DND-41 (cell line): Measurements from ENCODE around the gene FBXW7.

ENCODE experiments used
- ATAC-seq: fragments of 200-7000 bp; cut with Tn5 transposase; 3 replicates; pipeline ENCODE4 v1.9.1; 2021; ENCODE audit warnings: low read depth; ENCODE audit not compliant: insufficient read depth
- DNase-seq: peaks from one replicate; pipeline ENCODE4 v3.0.0-alpha.2; 2020
- H2AFZ ChIP-seq: 2 replicates; pipeline ENCODE4 v1.6.0; 2012; ENCODE audit warnings: low read depth, low read length
- H3K27ac ChIP-seq: 2 replicates; pipeline ENCODE4 v1.5.1; 2012; ENCODE audit warnings: low read length, inconsistent platforms
- H3K27me3 ChIP-seq: fragments of 200-600 bp; sonication (generic); 2 replicates; pipeline ENCODE4 v1.6.0; 2012; ENCODE audit warnings: low read length, mild to moderate bottlenecking, inconsistent platforms; ENCODE audit not compliant: insufficient read depth, poor library complexity
- H3K36me3 ChIP-seq: 2 replicates; pipeline ENCODE4 v1.5.1; 2012; ENCODE audit warnings: low read length, inconsistent platforms; ENCODE audit not compliant: insufficient read depth
- H3K4me1 ChIP-seq: 2 replicates; pipeline ENCODE4 v1.5.1; 2012; ENCODE audit warnings: mild to moderate bottlenecking, low read length; ENCODE audit not compliant: insufficient read depth
- H3K4me2 ChIP-seq: 2 replicates; pipeline ENCODE4 v1.6.0; 2012; ENCODE audit warnings: mild to moderate bottlenecking, moderate library complexity, low read length, inconsistent platforms; ENCODE audit not compliant: insufficient read depth
- H3K4me3 ChIP-seq, 2 experiments: fragments of 200-600 bp in 1 of 2; shearing (Covaris generic) in 1 of 2; 2 replicates each; pipeline ENCODE4 v1.5.1; 2012 to 2016; ENCODE audit warnings: inconsistent platforms in 2 of 2, low read length in 2 of 2, mild to moderate bottlenecking in 2 of 2, low read depth in 1 of 2, moderate library complexity in 1 of 2
- H3K79me2 ChIP-seq: 2 replicates; pipeline ENCODE4 v1.6.0; 2012; ENCODE audit warnings: low read length, inconsistent platforms; ENCODE audit not compliant: insufficient read depth
- H3K9ac ChIP-seq: 2 replicates; pipeline ENCODE4 v1.6.0; 2012; ENCODE audit warnings: low read depth, mild to moderate bottlenecking, inconsistent platforms, low read length, moderate library complexity
- H3K9me3 ChIP-seq: 2 replicates; pipeline ENCODE4 v1.5.1; 2012; ENCODE audit warnings: low read length, moderate library complexity, mild to moderate bottlenecking, inconsistent platforms; ENCODE audit not compliant: insufficient read depth, severe bottlenecking
- H4K20me1 ChIP-seq: 2 replicates; pipeline ENCODE4 v1.6.0; 2012; ENCODE audit warnings: low read length; ENCODE audit not compliant: insufficient read depth
- EZH2 ChIP-seq: IDR thresholded peaks from 3 replicates; pipeline ENCODE4 v1.6.1; 2012; ENCODE audit warnings: borderline replicate concordance, low read depth, mild to moderate bottlenecking, moderate library complexity, low read length, inconsistent platforms; ENCODE audit not compliant: severe bottlenecking
- TF ChIP-seq, protein P1 (sequence below): IDR thresholded peaks from 2 replicates; pipeline ENCODE4 v1.5.1; 2012; ENCODE audit warnings: borderline replicate concordance, low read length, moderate library complexity, mild to moderate bottlenecking; ENCODE audit not compliant: poor library complexity, severe bottlenecking; ENCODE audit errors: extremely low read depth

Gene FBXW7

DNA sequence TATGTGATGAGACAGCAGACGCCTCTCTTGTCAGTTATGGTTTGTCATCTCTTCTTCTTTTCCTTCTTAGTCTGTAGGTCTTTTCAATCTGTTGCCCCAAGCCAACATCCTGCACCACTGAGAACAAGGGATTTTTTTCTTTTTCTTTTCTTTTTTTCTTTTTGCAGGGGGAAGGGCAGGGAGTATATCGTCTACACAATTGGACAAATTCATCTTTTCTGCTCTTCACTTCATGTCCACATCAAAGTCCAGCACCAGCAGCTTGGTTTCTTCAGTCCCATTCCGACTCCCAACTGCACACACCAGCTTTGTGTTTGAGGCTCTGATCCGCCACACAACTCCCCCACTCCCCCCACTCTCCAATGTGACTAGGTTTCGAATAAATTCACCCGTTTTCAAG lies 213.2 kb downstream of the FBXW7 start:
- DNase-seq (no peak), ATAC-seq (no peak)
- Histone ChIP-seq H3K9me3 (no peaks in the 10 kb centered on the region), H2AFZ (no peak overlapping the region), H3K79me2 (no peaks in the 10 kb centered on the region), H3K4me2 (no peak overlapping the region), H3K9ac (no peak overlapping the region), H3K4me1 (no peaks in the 10 kb centered on the region), H3K27me3 (no peaks in the 10 kb centered on the region), H3K4me3 (no peak overlapping the region), H4K20me1 (no peaks in the 10 kb centered on the region), H3K36me3 (peaks cover 58% of the 10 kb centered on the region), H3K27ac (no peak overlapping the region)
- no peak for TF ChIP-seq EZH2
- TF ChIP-seq, protein P1, sequence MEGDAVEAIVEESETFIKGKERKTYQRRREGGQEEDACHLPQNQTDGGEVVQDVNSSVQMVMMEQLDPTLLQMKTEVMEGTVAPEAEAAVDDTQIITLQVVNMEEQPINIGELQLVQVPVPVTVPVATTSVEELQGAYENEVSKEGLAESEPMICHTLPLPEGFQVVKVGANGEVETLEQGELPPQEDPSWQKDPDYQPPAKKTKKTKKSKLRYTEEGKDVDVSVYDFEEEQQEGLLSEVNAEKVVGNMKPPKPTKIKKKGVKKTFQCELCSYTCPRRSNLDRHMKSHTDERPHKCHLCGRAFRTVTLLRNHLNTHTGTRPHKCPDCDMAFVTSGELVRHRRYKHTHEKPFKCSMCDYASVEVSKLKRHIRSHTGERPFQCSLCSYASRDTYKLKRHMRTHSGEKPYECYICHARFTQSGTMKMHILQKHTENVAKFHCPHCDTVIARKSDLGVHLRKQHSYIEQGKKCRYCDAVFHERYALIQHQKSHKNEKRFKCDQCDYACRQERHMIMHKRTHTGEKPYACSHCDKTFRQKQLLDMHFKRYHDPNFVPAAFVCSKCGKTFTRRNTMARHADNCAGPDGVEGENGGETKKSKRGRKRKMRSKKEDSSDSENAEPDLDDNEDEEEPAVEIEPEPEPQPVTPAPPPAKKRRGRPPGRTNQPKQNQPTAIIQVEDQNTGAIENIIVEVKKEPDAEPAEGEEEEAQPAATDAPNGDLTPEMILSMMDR, result no peak

- H3K4me2 ChIP-seq, result no peak overlapping the region
- no peak overlapping the region for H3K4me3 ChIP-seq
- H3K9me3 ChIP-seq, result no peaks in the 10 kb centered on the region
- DNase-seq (no peak), ATAC-seq (no peak; the same call in 2 of the 3 replicates)
- no peaks in the 10 kb centered on the region for H3K27me3 ChIP-seq
- TF ChIP-seq EZH2, result no peak
- TF ChIP-seq, protein P1, result no peak
- no peaks in the 10 kb centered on the region for H3K79me2 ChIP-seq
- no peaks in the 10 kb centered on the region for H4K20me1 ChIP-seq
- no peak overlapping the region for H3K27ac ChIP-seq
- H3K9ac ChIP-seq, result no peak overlapping the region
- H3K4me1 ChIP-seq, result no peaks in the 10 kb centered on the region
- H2AFZ ChIP-seq, result no peak overlapping the region
- H3K36me3 ChIP-seq, result peaks cover 51% of the 10 kb centered on the region
Measured at GRCh38 chr4:152321923-152322322, 214.0 kb downstream of the FBXW7 start.

DNA sequence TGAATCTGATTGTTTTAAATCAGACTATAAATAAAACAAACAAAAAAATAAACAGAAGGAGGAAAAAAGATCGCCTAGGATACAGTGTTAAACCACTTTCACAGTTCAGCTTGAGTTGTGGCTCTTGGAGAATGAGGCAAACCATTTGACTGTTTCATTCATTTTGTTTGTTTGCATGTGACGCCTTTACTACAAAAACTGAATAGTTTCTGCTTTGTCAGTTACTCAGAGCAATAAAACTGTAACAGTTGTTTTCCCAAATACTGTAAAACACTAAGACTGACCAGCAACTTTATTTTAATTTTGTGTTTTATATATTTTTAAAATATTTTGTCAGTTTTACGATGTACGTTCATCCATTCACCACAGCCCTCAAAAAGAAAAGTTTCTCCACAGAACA lies 214.5 kb downstream of the FBXW7 start:
- Histone ChIP-seq H3K9me3 (no peaks in the 10 kb centered on the region), H3K36me3 (peaks cover 49% of the 10 kb centered on the region), H4K20me1 (no peaks in the 10 kb centered on the region), H3K27me3 (no peaks in the 10 kb centered on the region), H3K4me1 (no peaks in the 10 kb centered on the region), H2AFZ (no peak overlapping the region), H3K79me2 (no peaks in the 10 kb centered on the region), H3K4me2 (no peak overlapping the region), H3K9ac (no peak overlapping the region), H3K27ac (no peak overlapping the region), H3K4me3 (no peak overlapping the region)
- no peak for TF ChIP-seq EZH2
- TF ChIP-seq, protein P1, result no peak
- DNase-seq, result no peak
- ATAC-seq, result no peak

DNA sequence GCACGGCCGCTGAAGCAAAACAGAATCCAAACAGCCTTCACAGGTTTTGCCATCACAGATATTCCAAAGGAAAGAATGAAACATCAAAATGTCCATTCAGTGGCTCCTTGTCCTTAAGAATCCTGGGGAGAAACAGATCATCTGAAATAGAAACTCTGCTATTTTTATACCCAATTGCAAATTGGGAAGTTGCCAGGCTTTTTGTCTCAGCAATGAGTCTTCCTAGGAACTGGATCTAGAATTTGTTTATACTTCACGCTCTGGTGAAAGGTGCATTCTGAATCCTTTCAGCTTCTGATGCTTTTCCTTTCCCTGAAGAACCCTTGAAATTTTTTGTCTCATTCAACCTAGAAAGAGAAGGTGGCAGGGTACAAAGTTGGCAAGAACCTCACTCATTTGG lies 218.9 kb downstream of the FBXW7 start:
- ATAC-seq (no peak), DNase-seq (no peak)
- no peaks in the 10 kb centered on the region for H4K20me1 ChIP-seq
- no peak overlapping the region for H3K9ac ChIP-seq
- H3K9me3 ChIP-seq, result no peaks in the 10 kb centered on the region
- 0 out of 2 replicates have a peak, but pooled peaks cover 2% of the 10 kb centered on the region for H3K4me1 ChIP-seq
- no peak overlapping the region for H3K27ac ChIP-seq
- H3K36me3 ChIP-seq, result peaks cover 7% of the 10 kb centered on the region; the same call in 1 of the 2 replicates
- no peak overlapping the region for H3K4me3 ChIP-seq
- H3K27me3 ChIP-seq, result no peaks in the 10 kb centered on the region
- no peak overlapping the region for H2AFZ ChIP-seq
- H3K4me2 ChIP-seq, result no peak overlapping the region
- TF ChIP-seq, protein P1, result no peak
- no peak for TF ChIP-seq EZH2
- H3K79me2 ChIP-seq, result no peaks in the 10 kb centered on the region
